Muscle of arm (tissue), 12 donors: Measurements from ENCODE around the gene SHB. TPM values are rescaled to one million over a fixed set of nuclear protein-coding genes. Genes with fewer than 3 reads are reported as not detected.
"Not testable (repeated sequence)": the region's sequence is repeated elsewhere in the genome, so short reads cannot be mapped to it uniquely, and the experiment has no call there.

Experiments
- DNase-seq: peaks from one replicate; pipeline ENCODE4 v3.0.0-alpha.2; 2013
- polyA plus RNA-seq, 12 donors: library from polyadenylated mRNA; unstranded; fragments of 120-200 nt; gene quantifications; one replicate each; pipeline ENCODE4 v1.2.1, GENCODE V29; 2013; ENCODE audit not compliant: insufficient read length in 12 of 12

The SHB gene
- polyA plus RNA-seq, 12 donors = 4.3 to 11.0 (median 6.3) TPM; not detected in 1

DNA sequence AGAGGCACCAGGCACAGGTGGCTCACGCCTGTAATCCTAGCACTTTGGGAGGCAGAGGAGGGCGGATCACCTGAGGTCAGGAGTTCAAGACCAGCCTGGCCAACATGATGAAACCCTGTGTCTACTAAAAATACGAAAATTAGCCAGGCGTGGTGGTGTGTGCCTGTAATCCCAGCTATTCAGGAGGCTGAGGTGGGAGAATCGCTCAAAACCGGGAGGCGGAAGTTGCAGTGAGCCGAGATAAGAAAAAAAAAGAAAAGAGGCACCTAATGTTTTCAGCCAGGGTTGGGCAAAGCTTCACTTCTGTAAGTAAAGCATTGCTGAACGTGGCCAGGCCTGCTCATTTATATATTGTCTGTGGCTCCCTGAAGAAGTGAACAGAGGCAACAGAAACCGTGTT, 23.1 kb downstream of the SHB start:
- not testable (repeated sequence) for DNase-seq

DNA sequence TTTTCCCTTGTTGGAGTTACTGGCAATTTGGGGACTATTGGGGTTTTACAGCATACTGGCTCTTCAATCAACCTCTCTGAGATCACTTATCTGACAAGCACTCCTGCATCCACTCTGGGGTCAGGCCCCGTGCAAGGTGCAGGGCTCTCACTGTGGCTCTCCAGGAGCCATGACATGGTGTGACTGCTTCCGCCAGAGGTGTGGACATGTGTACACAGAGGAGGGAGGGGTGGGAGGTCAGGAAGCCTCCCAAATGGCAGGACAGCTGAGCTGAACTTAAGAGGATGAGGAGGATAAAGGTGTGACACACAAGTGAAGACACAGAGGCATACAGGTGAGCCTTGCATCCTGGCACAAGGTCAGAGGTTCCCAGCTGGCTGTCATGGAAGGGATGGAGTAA, 24.3 kb downstream of the SHB start:
- no peak for DNase-seq

DNA sequence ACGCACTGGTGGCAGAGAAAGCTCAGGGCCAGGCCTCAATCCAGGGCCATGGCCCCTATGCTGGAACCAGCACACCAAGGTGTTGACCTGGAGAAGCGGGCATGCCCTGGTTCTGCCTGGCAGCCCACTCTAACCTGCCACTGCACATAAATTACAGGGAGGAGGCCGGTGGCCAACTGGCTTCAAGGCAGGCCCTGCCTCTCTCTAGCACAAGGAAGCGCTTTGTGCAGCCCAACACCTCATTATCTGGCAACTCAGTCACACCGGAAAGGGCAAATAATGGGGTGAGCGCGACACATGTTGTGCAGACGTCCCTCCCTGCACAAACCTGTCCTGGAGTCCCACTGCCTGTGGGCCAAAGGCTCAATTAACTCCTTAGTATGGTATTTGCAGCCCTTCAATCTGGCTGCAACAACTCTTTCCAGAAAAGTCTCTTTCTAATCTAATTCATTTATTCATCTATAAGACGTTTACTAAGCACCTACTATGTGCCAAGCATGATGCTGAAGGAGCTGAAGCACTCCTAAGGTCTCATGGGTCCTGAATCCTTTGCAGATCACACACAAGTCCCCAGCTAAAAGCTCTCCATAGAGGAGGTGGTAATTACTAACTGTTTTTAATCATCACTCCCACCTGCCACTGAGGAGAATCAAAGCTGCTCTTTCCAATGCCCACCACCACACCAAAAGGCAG, 24.9 kb downstream of the SHB start:
- DNase-seq = no peak

DNA sequence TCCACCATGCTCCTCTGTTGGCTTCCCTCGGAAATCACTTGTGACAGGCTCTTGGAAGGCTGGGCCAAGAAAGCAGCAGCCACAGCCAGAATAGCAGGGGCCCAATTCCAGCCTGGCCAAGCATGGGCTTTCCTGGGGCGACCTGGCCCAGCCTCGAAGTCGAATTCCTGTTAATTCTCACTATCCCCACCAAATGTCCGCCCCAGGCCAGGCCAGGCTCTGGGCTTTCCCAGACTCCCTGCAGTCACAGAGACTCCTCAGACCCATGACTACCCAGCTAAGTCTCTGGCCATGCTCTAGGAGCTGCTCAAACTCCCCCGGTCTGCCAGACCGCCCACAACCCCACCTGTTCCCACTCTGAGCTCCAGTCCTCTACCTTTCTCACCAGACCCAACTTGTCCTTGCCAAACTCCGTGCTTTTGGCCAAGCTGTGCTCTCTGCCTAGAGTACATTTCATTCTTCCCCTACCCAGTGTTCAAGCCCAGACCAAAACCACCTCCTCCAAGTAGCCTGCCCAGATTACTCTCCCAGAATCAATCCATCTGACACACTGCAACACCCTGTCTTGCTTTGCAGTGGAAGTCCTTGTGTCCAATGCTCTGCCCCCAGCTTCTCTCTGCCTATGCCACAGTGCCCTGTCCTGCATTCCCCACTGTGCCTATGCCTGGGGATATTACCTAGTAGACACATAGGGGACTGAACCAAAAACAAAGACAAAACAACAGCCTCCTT, 26.2 kb downstream of the SHB start:
- DNase-seq = no peak

DNA sequence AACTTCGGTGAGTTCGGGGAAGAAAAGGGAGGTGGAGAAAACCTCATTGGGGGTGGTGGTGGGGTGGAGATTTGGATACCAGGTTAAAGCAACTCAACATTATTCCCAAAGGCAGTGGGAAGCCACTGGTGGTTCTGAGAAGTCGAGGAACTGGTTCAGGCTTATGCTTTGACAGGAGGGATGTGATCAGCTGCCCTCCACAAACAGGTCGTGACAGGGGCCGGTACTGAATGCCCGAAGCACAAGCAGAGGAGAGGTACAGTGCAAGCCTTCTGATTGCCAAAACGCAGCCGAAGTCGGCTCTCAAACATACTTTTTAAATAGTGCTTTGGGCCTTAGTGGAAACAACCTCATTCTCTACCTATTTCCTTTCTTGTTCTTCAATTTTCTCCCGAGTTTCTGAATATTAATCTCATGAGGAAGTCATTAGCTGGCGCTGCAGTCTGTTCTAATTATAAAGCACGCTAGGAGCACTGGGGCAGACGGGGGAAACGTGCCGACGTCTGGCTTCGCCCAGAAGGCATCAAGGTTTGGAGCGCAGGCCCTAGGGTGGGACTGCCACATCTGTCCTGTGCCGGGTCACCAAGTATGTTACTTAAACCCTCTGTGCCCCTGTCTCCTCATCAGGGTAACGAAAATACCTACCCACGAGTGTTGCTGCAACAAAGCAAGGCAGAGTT, 27.3 kb downstream of the SHB start:
- DNase-seq = no peak

DNA sequence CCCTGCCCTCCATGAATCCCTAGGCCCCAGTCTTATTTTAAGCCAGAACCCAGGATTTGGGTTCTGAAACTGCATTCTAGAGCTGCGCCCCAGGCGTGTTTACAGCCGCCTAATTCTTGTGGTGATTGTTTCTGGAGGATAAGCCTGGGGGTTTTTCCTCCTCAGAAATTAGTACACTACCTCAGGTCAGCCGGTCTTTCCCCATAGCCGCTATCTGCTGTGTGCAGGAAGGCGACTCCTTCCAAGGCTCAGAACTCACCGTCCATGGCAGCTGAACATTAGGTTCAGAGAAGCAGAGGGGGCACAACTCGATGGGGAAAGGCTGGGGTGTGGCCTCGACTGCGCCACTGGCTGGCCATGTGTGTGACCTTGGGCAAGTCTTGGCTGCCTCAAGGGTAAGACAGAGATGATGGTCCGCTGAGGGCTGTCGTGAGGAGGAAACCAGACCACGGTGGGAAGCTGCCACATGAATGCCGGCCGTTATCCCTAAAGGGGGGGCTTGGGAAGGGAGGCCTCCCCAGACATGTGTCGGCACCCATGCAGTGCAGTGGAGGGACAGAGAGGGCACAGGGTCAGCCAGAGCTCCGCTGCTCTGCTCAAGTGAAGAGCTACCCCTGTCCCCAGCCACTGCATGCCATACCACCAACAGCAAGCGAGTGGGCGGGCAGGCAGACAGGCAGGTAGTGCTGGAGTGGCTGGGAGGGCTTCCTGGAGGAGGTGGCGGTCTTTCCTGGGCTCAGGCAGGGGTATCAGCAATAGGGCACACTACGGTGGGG, 28.9 kb downstream of the SHB start:
- DNase-seq = no peak

DNA sequence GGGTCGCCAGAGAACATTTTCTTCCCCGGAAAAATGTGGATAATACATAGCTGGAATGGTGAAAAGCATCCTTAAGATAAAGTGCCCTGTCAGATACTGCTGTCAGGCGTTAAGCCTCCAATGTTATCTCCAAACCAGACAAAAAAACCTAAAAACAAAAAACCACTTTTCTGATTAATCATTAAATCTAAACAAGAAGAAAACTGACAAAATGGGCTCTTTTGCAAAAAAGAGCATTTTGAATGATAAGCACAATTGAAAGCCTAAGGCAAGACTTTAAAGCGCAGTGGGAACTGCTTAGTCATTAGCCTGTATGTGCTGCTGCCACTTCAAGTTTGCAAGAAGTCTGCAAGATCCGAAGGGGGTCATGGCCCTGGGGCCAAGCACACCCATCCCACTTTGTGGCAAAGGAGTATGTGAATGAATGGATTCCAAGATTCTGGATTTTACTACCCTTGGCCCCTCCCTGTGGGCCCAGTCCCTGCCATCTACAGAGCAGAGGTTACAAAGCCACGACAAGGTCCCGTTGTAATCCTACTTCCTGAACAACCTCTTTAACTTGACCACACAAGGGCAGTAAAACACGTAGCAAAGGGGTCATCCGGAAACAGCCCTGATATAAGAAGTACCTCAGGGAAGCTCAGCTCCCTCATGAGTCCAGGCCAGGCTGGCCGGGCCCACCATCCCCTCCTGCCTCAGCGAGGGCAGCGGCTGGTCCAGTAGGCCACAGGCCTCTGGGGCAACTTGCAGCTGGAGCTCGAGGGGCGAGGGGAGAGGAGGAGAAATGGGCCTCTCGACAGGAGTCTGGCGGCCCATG, 29.7 kb downstream of the SHB start:
- no peak for DNase-seq

DNA sequence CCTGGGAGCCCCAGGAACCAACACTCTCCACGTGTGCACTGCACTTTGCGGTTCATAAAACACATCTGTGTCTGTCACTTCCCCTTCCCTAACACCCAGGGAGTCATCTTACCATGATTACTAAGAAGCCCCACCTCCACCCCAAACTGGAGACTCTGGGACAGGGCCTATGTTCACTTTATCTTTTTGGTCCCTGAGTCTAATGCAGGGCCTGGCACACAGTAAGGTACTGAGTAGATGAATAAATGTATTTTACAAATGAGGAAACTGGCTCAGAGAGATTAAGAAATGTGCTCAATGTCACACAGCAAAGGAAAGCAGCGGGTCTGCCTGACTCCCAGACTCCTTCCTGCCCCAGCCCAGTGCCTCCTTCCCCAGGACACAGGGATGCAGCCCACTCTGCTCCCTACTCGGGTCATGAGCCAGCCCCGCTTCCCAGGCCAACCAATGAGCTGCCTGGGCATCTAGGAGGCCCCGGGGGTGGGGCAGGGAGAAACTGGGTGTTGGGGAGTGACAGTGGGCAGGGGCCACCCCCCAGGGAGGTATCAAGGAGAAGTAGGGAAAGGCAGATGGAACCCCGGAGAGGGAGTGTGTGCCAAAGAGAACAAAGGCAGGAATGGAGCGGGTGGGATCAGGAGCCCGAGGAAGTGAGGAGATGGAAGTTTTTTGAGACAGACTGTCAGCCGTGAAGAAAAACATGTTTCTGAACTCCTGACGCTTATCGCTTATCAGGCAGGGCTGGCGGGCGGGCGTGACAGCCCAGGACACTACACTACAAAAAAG, 30.5 kb downstream of the SHB start:
- DNase-seq = no peak

DNA sequence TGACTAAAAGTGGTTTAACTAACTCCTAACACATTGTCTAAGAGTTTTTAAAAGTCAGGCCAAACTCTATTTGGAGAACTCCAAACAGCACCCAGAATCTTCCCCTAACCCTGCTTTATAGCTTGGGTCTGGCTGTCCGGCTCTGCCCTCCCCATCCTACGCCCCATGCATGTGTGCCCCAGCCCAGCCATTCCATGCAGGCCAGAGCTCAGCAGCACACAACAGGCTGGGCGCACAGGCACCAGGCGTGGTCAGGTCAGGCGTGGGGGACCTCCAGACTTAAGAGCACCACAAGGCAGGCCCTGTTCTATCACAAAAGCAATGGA, 31.1 kb downstream of the SHB start:
- no peak for DNase-seq

DNA sequence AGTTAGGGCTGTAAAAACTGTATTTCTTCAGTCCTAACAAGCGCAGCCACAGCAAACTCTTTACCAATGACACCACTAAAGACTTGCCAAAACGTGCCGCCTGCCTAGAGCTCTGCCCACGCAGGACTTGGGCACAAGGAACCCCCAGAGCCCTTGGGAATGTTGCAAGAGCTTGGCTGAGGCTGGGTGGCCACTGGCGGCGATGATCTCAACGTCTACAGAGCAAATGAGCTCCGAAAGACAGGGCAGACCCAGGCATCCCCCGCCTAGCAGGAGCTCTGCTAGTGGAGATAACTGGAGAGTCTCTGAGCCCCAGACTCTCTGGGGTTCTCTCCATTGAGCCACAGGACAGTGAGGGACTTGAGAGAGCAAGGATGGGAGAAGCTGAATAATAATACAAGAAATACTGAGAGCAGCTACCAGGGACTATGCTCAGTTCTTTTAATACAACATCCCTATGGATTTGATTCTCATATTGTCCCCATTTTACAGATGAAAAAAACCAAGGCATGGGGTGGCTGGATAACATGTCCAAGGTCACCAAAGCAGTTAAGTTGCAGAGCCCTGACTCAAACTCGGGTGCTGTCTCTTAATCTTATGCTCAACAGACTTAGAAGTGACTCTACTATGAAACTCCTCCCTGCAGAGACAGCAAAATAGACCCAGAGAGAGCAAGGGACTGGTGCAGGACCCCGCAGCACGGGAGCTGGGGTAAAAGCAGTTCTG, 32.5 kb downstream of the SHB start:
- no peak for DNase-seq

DNA sequence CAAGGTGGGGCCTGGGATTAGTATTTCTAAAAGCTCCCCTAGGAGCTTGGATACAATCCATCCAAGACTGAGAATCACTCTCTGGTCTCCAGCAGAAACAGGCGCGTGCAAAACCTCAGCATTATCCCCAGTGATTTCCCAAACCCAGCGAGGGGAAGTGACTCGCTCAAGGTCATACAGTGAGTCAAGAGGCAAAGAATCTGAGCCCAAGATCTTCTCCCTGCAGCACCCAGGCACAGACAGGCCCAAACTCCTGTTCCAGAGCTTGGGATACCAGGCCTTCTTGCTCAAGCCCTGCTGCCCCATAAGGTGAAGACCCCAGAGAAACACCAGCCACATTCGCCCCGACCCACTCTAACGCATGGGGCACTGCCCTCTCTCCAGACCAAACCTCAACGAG, 33.2 kb downstream of the SHB start:
- DNase-seq = no peak

DNA sequence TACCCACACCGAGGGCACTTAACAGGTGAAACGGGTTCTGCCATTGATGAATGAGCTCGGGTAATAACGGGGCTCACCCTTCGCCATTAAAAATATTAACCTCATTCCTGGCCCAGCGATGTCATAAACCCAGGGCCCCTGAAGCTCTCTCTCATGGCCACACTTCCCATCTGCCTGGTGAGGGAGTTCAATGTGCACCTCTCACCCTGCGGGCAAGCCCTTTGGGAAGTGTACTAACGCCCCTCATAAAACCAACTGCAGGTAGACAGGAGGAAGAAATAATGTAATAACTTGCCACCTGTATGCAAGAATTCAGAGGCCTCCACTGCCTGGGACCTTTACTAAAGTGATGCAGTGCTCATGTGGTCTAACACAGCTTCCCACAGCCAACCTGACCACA, 35.1 kb downstream of the SHB start:
- DNase-seq = no peak

DNA sequence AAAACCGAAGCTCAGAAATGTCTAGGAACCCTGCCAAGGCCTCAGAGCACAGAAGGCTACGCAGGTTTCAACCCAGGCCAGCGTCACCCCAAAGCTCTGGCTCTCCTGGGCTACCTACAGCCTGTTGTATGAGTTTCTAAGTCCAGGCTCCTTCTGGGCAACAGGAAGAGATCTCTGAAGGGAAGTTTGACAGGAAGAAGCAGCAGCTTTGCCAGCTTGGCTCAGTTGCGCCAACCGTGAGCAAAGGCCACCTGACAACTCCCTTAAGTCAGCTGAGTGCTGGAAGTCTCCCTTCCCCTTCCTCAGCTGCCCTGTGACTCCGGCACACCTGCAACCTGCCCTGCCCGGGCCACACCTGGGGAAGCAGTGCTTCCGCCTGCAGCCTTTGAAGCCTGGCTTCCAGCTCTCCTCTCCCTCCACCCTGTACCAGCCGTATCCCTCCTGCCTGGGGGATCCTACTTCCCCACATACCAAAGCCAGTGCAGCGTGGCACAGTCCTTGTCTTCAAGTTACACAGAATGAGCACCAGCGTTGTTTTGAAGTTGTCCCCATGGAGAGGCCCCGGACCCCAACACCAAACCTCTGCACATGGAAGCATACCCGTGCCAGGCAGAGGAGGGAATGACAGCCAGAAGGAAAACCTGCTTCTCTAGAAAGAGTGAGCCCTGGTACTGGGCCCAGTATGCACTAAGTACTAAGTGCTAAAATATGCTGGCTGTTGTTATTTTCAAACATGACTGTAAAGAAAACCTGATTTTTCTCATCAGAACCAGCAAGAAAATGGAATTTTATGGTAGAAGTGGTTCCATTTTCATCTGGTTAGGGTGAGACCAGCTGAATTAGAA, 36.5 kb downstream of the SHB start:
- DNase-seq = no peak

DNA sequence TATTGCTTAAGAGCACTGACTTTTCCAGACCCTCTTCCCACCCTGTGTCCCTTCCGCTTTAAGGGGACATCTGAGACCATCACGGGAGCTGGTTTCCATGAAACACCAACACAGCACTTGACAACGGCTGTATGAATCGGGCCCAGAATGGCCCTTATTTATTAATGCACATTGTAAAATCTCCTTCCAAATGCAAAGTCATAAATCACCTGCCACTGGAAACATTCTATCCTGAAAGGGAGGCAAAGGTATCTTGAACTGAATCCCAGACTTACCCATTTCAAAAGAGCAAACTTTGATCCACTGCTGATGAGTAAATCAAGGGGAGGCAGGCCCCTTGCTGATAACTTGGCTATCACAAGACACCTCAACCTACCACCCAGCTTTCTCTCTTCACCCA, 37.4 kb downstream of the SHB start:
- DNase-seq = no peak

DNA sequence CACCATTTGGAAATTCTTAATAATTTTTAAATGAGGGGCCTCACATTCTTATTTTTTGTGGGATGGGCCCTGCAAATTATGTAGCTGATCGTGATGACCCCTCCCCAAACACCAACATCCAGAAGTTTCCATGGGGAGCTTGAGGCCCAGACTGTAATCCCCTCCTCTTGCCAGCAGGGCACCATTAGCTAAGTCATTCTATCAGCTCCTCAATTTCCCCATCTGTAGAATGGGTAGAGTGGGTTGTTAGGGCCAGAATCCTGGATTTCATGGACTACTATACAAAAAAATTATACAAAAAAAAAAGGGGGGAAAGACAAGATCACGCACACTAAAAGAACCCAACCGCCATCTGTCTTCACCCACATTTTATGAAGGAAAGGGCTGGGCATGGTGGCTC, 38.4 kb downstream of the SHB start:
- DNase-seq = no peak

DNA sequence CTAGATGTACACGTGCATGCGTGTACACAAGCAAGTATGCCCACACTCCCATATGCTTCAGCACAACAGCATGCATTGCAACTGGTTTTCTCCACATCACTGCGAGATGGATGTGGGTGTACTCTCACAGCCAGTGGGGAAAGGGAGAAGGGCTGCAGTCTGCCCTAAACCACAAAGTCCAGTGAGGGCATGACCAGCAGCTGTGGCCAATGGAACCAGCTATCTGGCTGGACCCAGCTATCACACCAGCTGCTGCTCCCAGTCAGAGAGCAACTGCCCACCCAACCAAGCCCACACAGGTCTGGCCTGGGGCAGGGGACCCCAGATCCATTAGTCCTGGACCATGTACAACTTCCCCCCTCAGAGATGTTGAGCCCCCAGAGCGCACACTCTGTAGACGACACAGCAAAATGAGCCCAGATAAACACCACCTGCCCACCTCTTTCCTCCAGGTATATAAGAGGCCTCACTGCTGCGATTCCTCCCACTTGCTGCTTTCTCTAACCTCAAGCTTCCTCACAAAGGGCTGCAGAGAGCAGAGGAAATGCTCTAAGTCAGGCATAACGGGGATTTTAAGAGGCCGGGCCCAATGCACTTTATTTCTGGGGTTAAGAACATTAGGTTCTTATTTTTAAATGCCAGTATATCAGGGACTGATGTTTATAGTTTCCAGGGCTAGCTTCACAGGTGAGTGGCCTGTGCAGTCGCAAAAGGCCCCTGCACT, 39.0 kb downstream of the SHB start:
- no peak for DNase-seq

DNA sequence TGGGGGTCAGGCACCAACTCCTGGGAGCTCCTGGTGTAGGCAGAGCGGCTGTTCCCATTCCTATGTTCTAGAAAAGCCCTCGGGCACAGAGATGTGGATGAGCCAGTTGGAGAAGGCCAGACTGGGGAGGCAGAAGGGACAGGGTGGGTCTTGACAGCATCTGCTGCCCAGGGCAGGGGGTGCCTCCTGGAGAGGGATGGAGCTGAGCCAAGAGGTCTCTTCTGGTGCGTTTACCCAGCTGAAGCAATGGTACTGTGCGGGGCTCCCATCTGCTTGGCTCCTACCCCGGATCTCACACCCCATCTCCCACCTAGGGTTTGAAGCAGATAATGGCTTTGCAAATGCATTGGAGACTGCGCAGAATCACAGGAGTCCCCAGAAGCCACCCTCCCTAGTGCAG, 41.3 kb downstream of the SHB start:
- DNase-seq = no peak

DNA sequence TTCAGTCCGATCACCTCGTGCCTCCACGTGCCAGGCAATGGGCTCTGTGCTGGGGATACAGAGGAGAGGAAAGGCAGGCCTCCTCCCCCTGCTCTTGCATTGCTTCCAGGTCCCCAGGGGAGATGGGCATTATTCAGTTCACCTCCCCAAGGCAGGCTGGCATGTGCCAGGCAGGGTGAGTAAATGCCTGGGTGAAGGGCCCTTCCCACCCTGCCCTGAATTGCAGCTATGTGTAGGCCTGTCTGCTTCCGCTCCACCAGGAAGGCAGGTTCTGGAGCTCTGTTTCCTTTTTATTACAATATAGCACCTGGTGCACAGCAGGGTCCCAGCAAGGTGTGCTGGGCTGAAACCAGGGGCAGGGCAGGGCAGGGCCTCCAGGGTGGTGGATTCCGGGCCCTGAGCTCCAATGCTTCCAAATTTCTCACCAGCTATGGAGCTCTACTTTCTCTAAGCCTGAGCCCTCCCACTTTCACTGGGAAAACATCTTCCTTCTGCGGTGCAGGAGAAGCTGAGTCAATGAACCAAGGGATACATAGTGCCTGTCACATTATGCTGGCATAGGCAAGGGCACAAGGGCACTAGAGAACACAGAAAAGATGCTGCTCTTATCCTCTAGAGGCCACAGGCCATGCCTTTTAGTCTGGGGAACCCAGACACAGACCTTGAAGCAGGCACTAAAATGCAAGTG, 42.0 kb downstream of the SHB start:
- no peak for DNase-seq
